ENCODE data around the gene LRRK1.

DNA sequence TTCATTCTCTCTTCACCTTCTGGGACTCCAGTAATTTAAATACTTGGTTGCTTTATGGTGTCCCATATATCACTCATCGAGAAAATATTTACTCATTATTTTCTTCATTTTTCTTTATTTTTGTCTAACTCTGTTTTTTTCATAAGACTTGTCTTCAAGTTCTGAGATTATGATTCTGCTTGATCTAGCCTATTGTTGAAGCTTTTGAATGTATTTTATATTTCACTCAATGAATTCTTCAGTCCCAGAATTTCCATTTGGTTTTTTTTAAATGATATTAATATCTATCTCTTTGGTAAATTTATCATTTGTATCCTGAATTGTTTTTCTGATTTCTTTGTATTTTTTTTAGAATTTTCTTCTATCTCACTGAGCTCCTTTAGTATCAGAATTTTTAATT, 117.0 kb downstream of the LRRK1 start:
- TF ChIP-seq CTCF (conservative IDR thresholded peaks at IDR 0.05) (no peak), ZFX (IDR thresholded peaks at IDR 0.05) (no peak)

Measured in C4-2B (cell line).